Left lung (tissue), 10 donors: ENCODE data around the gene RNF112. TPM values are rescaled to one million over a fixed set of nuclear protein-coding genes. Genes with fewer than 3 reads are reported as not detected.

Experiments used
- ATAC-seq: fragments of 200-7000 bp; cut with Tn5 transposase; one replicate; pipeline ENCODE4 v1.9.1; 2020; ENCODE audit warnings: moderate library complexity
- DNase-seq, 4 donors: peaks; one replicate each; pipeline ENCODE4 v3.0.0-alpha.2; 2013 to 2020
- H3K27ac ChIP-seq, 2 donors: fragments of 200-600 bp; sonication (generic) in 1 of 2; one replicate each; pipeline versions ENCODE4 v1.5.0 to v1.8.0; 2020 to 2021
- H3K27me3 ChIP-seq, 2 donors: fragments of 200-600 bp; sonication (generic) in 1 of 2; one replicate each; pipeline versions ENCODE4 v1.5.0 to v1.8.0; 2020 to 2021
- H3K36me3 ChIP-seq, 2 donors: fragments of 200-600 bp; sonication (generic) in 1 of 2; one replicate each; pipeline versions ENCODE4 v1.5.0 to v1.8.0; 2020 to 2021
- H3K4me1 ChIP-seq, 2 donors: fragments of 200-600 bp; one replicate each; pipeline ENCODE4 v1.8.0; 2021
- H3K4me3 ChIP-seq, 2 donors: fragments of 200-600 bp; sonication (generic) in 1 of 2; one replicate each; pipeline versions ENCODE4 v1.5.0 to v1.8.0; 2020 to 2021; ENCODE audit warnings: mild to moderate bottlenecking in 1 of 2
- H3K9me3 ChIP-seq, 2 donors: fragments of 200-600 bp; sonication (generic) in 1 of 2; one replicate each; pipeline versions ENCODE4 v1.5.0 to v1.8.0; 2020 to 2021
- CTCF ChIP-seq, 2 donors: fragments of 200-600 bp; sonication (generic) in 1 of 2; IDR thresholded peaks; one replicate each; pipeline versions ENCODE4 v1.5.0 to v1.8.0; 2021; ENCODE audit warnings: antibody characterized with exemption in 2 of 2
- intact Hi-C, 2 donors: fragments of 100-400 bp; cut with DNase I; formaldehyde crosslinking; loops; one replicate each; pipeline versions ENCODE4 v1.11.2 to v1.14.2; 2022
- polyA plus RNA-seq, 6 donors: library from polyadenylated mRNA; unstranded; fragments of 120-200 nt; gene quantifications; one replicate each; pipeline ENCODE4 v1.2.1, GENCODE V29; 2013; ENCODE audit not compliant: insufficient read length in 6 of 6
- total RNA-seq, 2 donors: library from RNA; stranded (reverse); fragmentation: NEBNext Ultra II Directional; extraction: Animal tissue kit (Norgen Biotek cat#: 25700); gene quantifications; one replicate each; pipeline ENCODE4 v1.2.1, GENCODE V29; 2021
- donor health status: DM: no; HTN: yes; CAD: no.
- donor health status: DM: no; HTN: no; CAD: no.

RNF112 gene
- total and polyA plus RNA-seq, 8 donors: 2.1 to 5.0 (median 3.6) TPM

GRCh38 chr17:19424934-19425868 lies 14.2 kb downstream of the RNF112 start:
- H3K27ac ChIP-seq: no peak overlapping the region
- no peaks in the 10 kb centered on the region for H3K27me3 ChIP-seq
- DNase-seq (peak in 2 of 4 donors; percentile 27 to 60), ATAC-seq (peak; percentile 19)
- no peak overlapping the region for H3K4me3 ChIP-seq
- no peak for TF ChIP-seq CTCF (IDR thresholded peaks at IDR 0.05)
- no peaks in the 10 kb centered on the region for H3K36me3 ChIP-seq
- H3K4me1 ChIP-seq: no peaks in the 10 kb centered on the region
- intact Hi-C loops: no loop called here
- no peaks in the 10 kb centered on the region for H3K9me3 ChIP-seq

- H3K4me3 ChIP-seq: no peak overlapping the region
- no peak for TF ChIP-seq CTCF (IDR thresholded peaks at IDR 0.05)
- H3K27ac ChIP-seq: no peak overlapping the region
- no peaks in the 10 kb centered on the region for H3K9me3 ChIP-seq
- DNase-seq: peak in 1 of 4 donors; percentile 44
- H3K36me3 ChIP-seq: no peaks in the 10 kb centered on the region
- ATAC-seq: no peak
- no peaks in the 10 kb centered on the region for H3K4me1 ChIP-seq
- H3K27me3 ChIP-seq: no peaks in the 10 kb centered on the region
- intact Hi-C loops: no loop called here
These were observed 15.6 kb downstream of the RNF112 start for GRCh38 chr17:19426631-19427030.

- DNase-seq: no peak
- H3K27me3 ChIP-seq: no peaks in the 10 kb centered on the region
- H3K9me3 ChIP-seq: no peaks in the 10 kb centered on the region
- ATAC-seq: no peak
- intact Hi-C loops: no loop called here
- H3K4me3 ChIP-seq: no peak overlapping the region
- H3K27ac ChIP-seq: no peak overlapping the region
- no peaks in the 10 kb centered on the region for H3K36me3 ChIP-seq
- TF ChIP-seq CTCF (IDR thresholded peaks at IDR 0.05): no peak
- H3K4me1 ChIP-seq: no peaks in the 10 kb centered on the region
These were observed 20.7 kb downstream of the RNF112 start for GRCh38 chr17:19431691-19432090.

- no peaks in the 10 kb centered on the region for H3K9me3 ChIP-seq
- H3K36me3 ChIP-seq: no peaks in the 10 kb centered on the region
- DNase-seq: no peak
- no peak overlapping the region for H3K4me3 ChIP-seq
- intact Hi-C loops: no loop called here
- H3K4me1 ChIP-seq: no peaks in the 10 kb centered on the region
- no peaks in the 10 kb centered on the region for H3K27me3 ChIP-seq
- TF ChIP-seq CTCF (IDR thresholded peaks at IDR 0.05): no peak
- no peak for ATAC-seq
- H3K27ac ChIP-seq: no peak overlapping the region
These were observed 22.2 kb downstream of the RNF112 start for GRCh38 chr17:19433255-19433654.

GRCh38 chr17:19433727-19434340 lies 22.8 kb downstream of the RNF112 start:
- H3K36me3 ChIP-seq: no peaks in the 10 kb centered on the region
- H3K4me3 ChIP-seq: no peak overlapping the region
- intact Hi-C loops: no loop called here
- H3K27me3 ChIP-seq: no peaks in the 10 kb centered on the region
- no peak for DNase-seq
- no peaks in the 10 kb centered on the region for H3K4me1 ChIP-seq
- H3K9me3 ChIP-seq: no peaks in the 10 kb centered on the region
- no peak overlapping the region for H3K27ac ChIP-seq
- ATAC-seq: no peak
- TF ChIP-seq CTCF (IDR thresholded peaks at IDR 0.05): no peak
